ENCODE measurements around the gene ROBO1.

ROBO1 gene

GRCh38 chr3:78860567-78860966 is 907.2 kb downstream of the ROBO1 start:
- no peak for DNase-seq

GRCh38 chr3:78858910-78859309 is 908.9 kb downstream of the ROBO1 start:
- no peak for DNase-seq

- no peak for DNase-seq
Observed at GRCh38 chr3:78858174-78858573, 909.6 kb downstream of the ROBO1 start.

- no peak for DNase-seq
Observed at GRCh38 chr3:78857494-78858111, 910.2 kb downstream of the ROBO1 start.

- no peak for DNase-seq
Observed at GRCh38 chr3:78856164-78856563, 911.6 kb downstream of the ROBO1 start.

GRCh38 chr3:78855190-78855589 is 912.6 kb downstream of the ROBO1 start:
- DNase-seq: no peak

- no peak for DNase-seq
Observed at GRCh38 chr3:78848392-78849288, 919.2 kb downstream of the ROBO1 start.

- no peak for DNase-seq
Observed at GRCh38 chr3:78847603-78848002, 920.2 kb downstream of the ROBO1 start.

- DNase-seq: no peak
Observed at GRCh38 chr3:78847203-78847602, 920.6 kb downstream of the ROBO1 start.

GRCh38 chr3:78846718-78847117 is 921.1 kb downstream of the ROBO1 start:
- DNase-seq: no peak

GRCh38 chr3:78845605-78846004 is 922.2 kb downstream of the ROBO1 start:
- DNase-seq: no peak

GRCh38 chr3:78844307-78844706 is 923.5 kb downstream of the ROBO1 start:
- no peak for DNase-seq

- DNase-seq: no peak
Observed at GRCh38 chr3:78839693-78840092, 928.1 kb downstream of the ROBO1 start.

- no peak for DNase-seq
Observed at GRCh38 chr3:78838362-78838761, 929.4 kb downstream of the ROBO1 start.

GRCh38 chr3:78834910-78835309 is 932.9 kb downstream of the ROBO1 start:
- DNase-seq: no peak

GRCh38 chr3:78832785-78833204 is 935.0 kb downstream of the ROBO1 start:
- no peak for DNase-seq

GRCh38 chr3:78831446-78831972 is 936.3 kb downstream of the ROBO1 start:
- no peak for DNase-seq

GRCh38 chr3:78830470-78830869 is 937.3 kb downstream of the ROBO1 start:
- DNase-seq: no peak

GRCh38 chr3:78827618-78828017 is 940.2 kb downstream of the ROBO1 start:
- DNase-seq: no peak

- no peak for DNase-seq
Observed at GRCh38 chr3:78825858-78826215, 942.0 kb downstream of the ROBO1 start.

- no peak for DNase-seq
Observed at GRCh38 chr3:78825118-78825857, 942.5 kb downstream of the ROBO1 start.

- DNase-seq: no peak
Observed at GRCh38 chr3:78823859-78824258, 943.9 kb downstream of the ROBO1 start.

GRCh38 chr3:78823434-78823833 is 944.4 kb downstream of the ROBO1 start:
- no peak for DNase-seq

- no peak for DNase-seq
Observed at GRCh38 chr3:78822726-78823125, 945.1 kb downstream of the ROBO1 start.
